Measurements from ENCODE around the gene SF3B4.

Gene SF3B4

GRCh38 chr1:149881876-149882275, 45.7 kb downstream of the SF3B4 start:
- no peak for TF ChIP-seq CTCF (IDR thresholded peaks at IDR 0.05; ENCODE audit: low read depth, low read length)
- DNase-seq (ENCODE audit: extremely low read depth, low read depth), result no peak

- DNase-seq (ENCODE audit: extremely low read depth, low read depth), result no peak
- no peak for TF ChIP-seq CTCF (IDR thresholded peaks at IDR 0.05; ENCODE audit: low read depth, low read length)
These were observed 48.0 kb downstream of the SF3B4 start for GRCh38 chr1:149879556-149879955.

GRCh38 chr1:149877211-149877946, 50.2 kb downstream of the SF3B4 start:
- no peak for DNase-seq (ENCODE audit: extremely low read depth, low read depth)
- no peak for TF ChIP-seq CTCF (IDR thresholded peaks at IDR 0.05; ENCODE audit: low read depth, low read length)
